ENCODE data around the gene PSMD14. TPM values are rescaled to one million over a fixed set of nuclear protein-coding genes. Genes with fewer than 3 reads are reported as not detected.

Gene PSMD14
- total RNA-seq, 2 experiments from 2014 or later, result 84.2 to 89.8 TPM

GRCh38 chr2:161367675-161368074, 59.5 kb downstream of the PSMD14 start:
- peaks cover 4% of the 10 kb centered on the region for H3K9me3 Mint-ChIP-seq
- CTCF ChIA-PET, result no interaction called here
- intact Hi-C loops (cut with micrococcal nuclease), result no loop called here
- H3K36me3 Mint-ChIP-seq, result peaks cover 24% of the 10 kb centered on the region
- H3K27ac Mint-ChIP-seq, result no peak overlapping the region
- no peaks in the 10 kb centered on the region for H3K4me1 Mint-ChIP-seq (ENCODE audit: low read depth)
- POLR2A ChIA-PET, result no interaction called here
- no peak for DNase-seq
- no peak overlapping the region for H3K4me3 Mint-ChIP-seq
- no peaks in the 10 kb centered on the region for H3K27me3 Mint-ChIP-seq

GRCh38 chr2:161369311-161369710, 61.1 kb downstream of the PSMD14 start:
- no peaks in the 10 kb centered on the region for H3K27me3 Mint-ChIP-seq
- H3K27ac Mint-ChIP-seq, result no peak overlapping the region
- intact Hi-C loops (cut with micrococcal nuclease), result no loop called here
- DNase-seq, result no peak
- H3K4me1 Mint-ChIP-seq (ENCODE audit: low read depth), result no peaks in the 10 kb centered on the region
- no peaks in the 10 kb centered on the region for H3K9me3 Mint-ChIP-seq
- ChIA-PET CTCF (no interaction called here), POLR2A (no interaction called here)
- H3K4me3 Mint-ChIP-seq, result no peak overlapping the region
- H3K36me3 Mint-ChIP-seq, result peaks cover 22% of the 10 kb centered on the region

- Mint-ChIP-seq H3K27ac (no peak overlapping the region), H3K4me1 (ENCODE audit: low read depth) (no peaks in the 10 kb centered on the region), H3K27me3 (no peaks in the 10 kb centered on the region), H3K4me3 (no peak overlapping the region), H3K36me3 (peaks cover 27% of the 10 kb centered on the region), H3K9me3 (no peaks in the 10 kb centered on the region)
- intact Hi-C loops (cut with micrococcal nuclease), result no loop called here
- DNase-seq, result no peak
- ChIA-PET POLR2A (no interaction called here), CTCF (no interaction called here)
Measured at GRCh38 chr2:161370981-161371380, 62.8 kb downstream of the PSMD14 start.

- H3K4me3 Mint-ChIP-seq, result no peak overlapping the region
- no peaks in the 10 kb centered on the region for H3K27me3 Mint-ChIP-seq
- H3K9me3 Mint-ChIP-seq, result no peaks in the 10 kb centered on the region
- no peaks in the 10 kb centered on the region for H3K4me1 Mint-ChIP-seq (ENCODE audit: low read depth)
- POLR2A ChIA-PET, result no interaction called here
- H3K27ac Mint-ChIP-seq, result no peak overlapping the region
- DNase-seq, result no peak
- CTCF ChIA-PET, result no interaction called here
- peaks cover 27% of the 10 kb centered on the region for H3K36me3 Mint-ChIP-seq
- intact Hi-C loops (cut with micrococcal nuclease), result no loop called here
Measured at GRCh38 chr2:161371869-161372268, 63.6 kb downstream of the PSMD14 start.

GRCh38 chr2:161373942-161374341, 65.7 kb downstream of the PSMD14 start:
- Mint-ChIP-seq H3K36me3 (peaks cover 25% of the 10 kb centered on the region), H3K27me3 (no peaks in the 10 kb centered on the region), H3K27ac (no peak overlapping the region), H3K4me3 (no peak overlapping the region), H3K4me1 (ENCODE audit: low read depth) (no peaks in the 10 kb centered on the region), H3K9me3 (no peaks in the 10 kb centered on the region)
- POLR2A ChIA-PET, result no interaction called here
- intact Hi-C loops (cut with micrococcal nuclease), result no loop called here
- DNase-seq, result no peak
- CTCF ChIA-PET, result interaction anchor here (0.7 kb wide), 1 partner anchor 70 kb away, joined by 5 read pairs; no protein-coding TSS in a partner anchor

- no peak for DNase-seq
- Mint-ChIP-seq H3K4me1 (ENCODE audit: low read depth) (no peaks in the 10 kb centered on the region), H3K27ac (no peak overlapping the region), H3K4me3 (no peak overlapping the region), H3K36me3 (peaks cover 25% of the 10 kb centered on the region), H3K9me3 (no peaks in the 10 kb centered on the region), H3K27me3 (no peaks in the 10 kb centered on the region)
- intact Hi-C loops (cut with micrococcal nuclease), result no loop called here
- POLR2A ChIA-PET, result no interaction called here
- CTCF ChIA-PET, result interaction anchor here (0.7 kb wide), 1 partner anchor 71 kb away, joined by 5 read pairs; no protein-coding TSS in a partner anchor
Measured at GRCh38 chr2:161374446-161374845, 66.2 kb downstream of the PSMD14 start.

- CTCF ChIA-PET, result interaction anchor here (1.2 to 1.4 kb wide), 2 partner anchors 16 to 18 kb away, joined by 3 read pairs; no protein-coding TSS in a partner anchor
- POLR2A ChIA-PET, result interaction anchor here (1.4 kb wide), 1 partner anchor 47 kb away, joined by 3 read pairs; no protein-coding TSS in a partner anchor
- Mint-ChIP-seq H3K9me3 (no peaks in the 10 kb centered on the region), H3K4me3 (no peak overlapping the region), H3K27me3 (no peaks in the 10 kb centered on the region), H3K4me1 (ENCODE audit: low read depth) (peaks cover 6% of the 10 kb centered on the region), H3K27ac (no peak overlapping the region), H3K36me3 (peaks cover 12% of the 10 kb centered on the region)
- no peak for DNase-seq
- intact Hi-C loops (cut with micrococcal nuclease), result no loop called here
Measured at GRCh38 chr2:161379740-161380139, 71.5 kb downstream of the PSMD14 start.

- peaks cover 10% of the 10 kb centered on the region for H3K36me3 Mint-ChIP-seq
- POLR2A ChIA-PET, result no interaction called here
- CTCF ChIA-PET, result no interaction called here
- intact Hi-C loops (cut with micrococcal nuclease), result no loop called here
- H3K9me3 Mint-ChIP-seq, result no peaks in the 10 kb centered on the region
- H3K4me3 Mint-ChIP-seq, result no peak overlapping the region
- no peaks in the 10 kb centered on the region for H3K27me3 Mint-ChIP-seq
- peaks cover 9% of the 10 kb centered on the region for H3K4me1 Mint-ChIP-seq (ENCODE audit: low read depth)
- no peak for DNase-seq
- H3K27ac Mint-ChIP-seq, result no peak overlapping the region
Measured at GRCh38 chr2:161381546-161381945, 73.3 kb downstream of the PSMD14 start.

- peaks cover 14% of the 10 kb centered on the region for H3K36me3 Mint-ChIP-seq
- no peak overlapping the region for H3K27ac Mint-ChIP-seq
- H3K9me3 Mint-ChIP-seq, result no peaks in the 10 kb centered on the region
- CTCF ChIA-PET, result interaction anchor here (0.8 kb wide), 1 partner anchor 159 kb away, joined by 3 read pairs; no protein-coding TSS in a partner anchor
- H3K27me3 Mint-ChIP-seq, result no peaks in the 10 kb centered on the region
- no peak for DNase-seq
- intact Hi-C loops (cut with micrococcal nuclease), result no loop called here
- POLR2A ChIA-PET, result no interaction called here
- H3K4me1 Mint-ChIP-seq (ENCODE audit: low read depth), result peaks cover 9% of the 10 kb centered on the region
- no peak overlapping the region for H3K4me3 Mint-ChIP-seq
Measured at GRCh38 chr2:161382747-161383146, 74.5 kb downstream of the PSMD14 start.

GRCh38 chr2:161384864-161385263, 76.6 kb downstream of the PSMD14 start:
- H3K36me3 Mint-ChIP-seq, result peaks cover 12% of the 10 kb centered on the region
- ChIA-PET CTCF (no interaction called here), POLR2A (no interaction called here)
- intact Hi-C loops (cut with micrococcal nuclease), result no loop called here
- H3K27me3 Mint-ChIP-seq, result no peaks in the 10 kb centered on the region
- H3K9me3 Mint-ChIP-seq, result no peaks in the 10 kb centered on the region
- DNase-seq, result peak; percentile 15
- H3K27ac Mint-ChIP-seq, result no peak overlapping the region
- H3K4me3 Mint-ChIP-seq, result no peak overlapping the region
- H3K4me1 Mint-ChIP-seq (ENCODE audit: low read depth), result peaks cover 9% of the 10 kb centered on the region

- peaks cover 9% of the 10 kb centered on the region for H3K4me1 Mint-ChIP-seq (ENCODE audit: low read depth)
- POLR2A ChIA-PET, result no interaction called here
- H3K9me3 Mint-ChIP-seq, result no peaks in the 10 kb centered on the region
- H3K36me3 Mint-ChIP-seq, result peaks cover 18% of the 10 kb centered on the region
- H3K27ac Mint-ChIP-seq, result no peak overlapping the region
- CTCF ChIA-PET, result interaction anchor here (0.6 kb wide), 1 partner anchor 146 kb away, joined by 3 read pairs; no protein-coding TSS in a partner anchor
- H3K27me3 Mint-ChIP-seq, result no peaks in the 10 kb centered on the region
- DNase-seq, result no peak
- intact Hi-C loops (cut with micrococcal nuclease), result no loop called here
- no peak overlapping the region for H3K4me3 Mint-ChIP-seq
Measured at GRCh38 chr2:161386228-161386824, 78.1 kb downstream of the PSMD14 start.

- H3K4me3 Mint-ChIP-seq, result no peak overlapping the region
- no peak for DNase-seq
- POLR2A ChIA-PET, result no interaction called here
- H3K27ac Mint-ChIP-seq, result no peak overlapping the region
- no peaks in the 10 kb centered on the region for H3K9me3 Mint-ChIP-seq
- intact Hi-C loops (cut with micrococcal nuclease), result no loop called here
- H3K27me3 Mint-ChIP-seq, result no peaks in the 10 kb centered on the region
- H3K36me3 Mint-ChIP-seq, result peaks cover 26% of the 10 kb centered on the region
- CTCF ChIA-PET, result interaction anchor here (0.8 kb wide), 1 partner anchor 346 kb away, joined by 3 read pairs; no protein-coding TSS in a partner anchor
- H3K4me1 Mint-ChIP-seq (ENCODE audit: low read depth), result peaks cover 9% of the 10 kb centered on the region
Measured at GRCh38 chr2:161388146-161388779, 80.0 kb downstream of the PSMD14 start.
